OCI-LY7 (cell line): ENCODE measurements around the gene NACAD. TPM values are rescaled to one million over a fixed set of nuclear protein-coding genes. Genes with fewer than 3 reads are reported as not detected.

Experiments used
- BruUV-seq: library from RNA; stranded (reverse); fragments of 400-500 nt; replicated peaks from 2 replicates; lab custom pipeline; 2021; lab: Mats Ljungman, UMichigan
- CTCF ChIA-PET: fragments of 300-600 bp; sonication (Branson Sonifier 250); formaldehyde crosslinking; loops from one replicate; lab custom pipeline; 2022; ENCODE audit warnings: antibody characterized with exemption; ENCODE audit not compliant: unreplicated experiment; lab: Charles Lee
- POLR2A ChIA-PET: fragments of 300-600 bp; sonication (Branson Sonifier 250); formaldehyde crosslinking; loops from one replicate; lab custom pipeline; 2022; ENCODE audit warnings: antibody characterized with exemption; lab: Charles Lee
- DNase-seq: peaks from one replicate; pipeline ENCODE4 v3.0.0-alpha.2; 2015; ENCODE audit warnings: low spot score
- H2AFZ ChIP-seq: fragments of 200-600 bp; sonication (generic), shearing (Covaris generic); 2 replicates; pipeline ENCODE4 v1.6.1; 2014; ENCODE audit warnings: mild to moderate bottlenecking, antibody characterized with exemption, low read length, moderate library complexity
- H3K27ac ChIP-seq: fragments of 200-600 bp; sonication (generic); 2 replicates; pipeline ENCODE4 v1.5.1; 2014; ENCODE audit warnings: mixed run types, low read depth, mild to moderate bottlenecking, moderate library complexity, low read length, inconsistent platforms; ENCODE audit not compliant: poor library complexity, severe bottlenecking
- H3K36me3 ChIP-seq: fragments of 200-600 bp; sonication (generic); 2 replicates; pipeline ENCODE4 v1.6.1; 2014; ENCODE audit warnings: mild to moderate bottlenecking, antibody characterized with exemption, low read length, moderate library complexity, mixed read lengths; ENCODE audit not compliant: insufficient read depth
- H3K4me1 ChIP-seq: fragments of 200-600 bp; sonication (generic); 2 replicates; pipeline ENCODE4 v1.5.1; 2014; ENCODE audit warnings: mild to moderate bottlenecking, low read length; ENCODE audit not compliant: insufficient read depth, poor library complexity, severe bottlenecking
- H3K4me2 ChIP-seq: fragments of 200-600 bp; sonication (generic); 2 replicates; pipeline ENCODE4 v1.6.1; 2014; ENCODE audit warnings: mild to moderate bottlenecking, low read length
- H3K4me3 ChIP-seq: fragments of 200-600 bp; sonication (generic); 2 replicates; pipeline ENCODE4 v1.5.1; 2014; ENCODE audit warnings: mild to moderate bottlenecking, low read depth, low read length; ENCODE audit not compliant: poor library complexity, severe bottlenecking
- H3K79me2 ChIP-seq: fragments of 200-600 bp; sonication (generic); 2 replicates; pipeline ENCODE4 v1.6.1; 2016; ENCODE audit warnings: low read depth, mild to moderate bottlenecking, low read length, moderate library complexity, mixed read lengths; ENCODE audit not compliant: insufficient read depth
- H3K9me2 ChIP-seq: fragments of 200-600 bp; sonication (generic); 2 replicates; pipeline ENCODE4 v1.6.1; 2016; ENCODE audit warnings: mild to moderate bottlenecking, low read length, mixed read lengths; ENCODE audit not compliant: insufficient read depth
- H3K9me3 ChIP-seq: fragments of 200-600 bp; sonication (generic); 2 replicates; pipeline ENCODE4 v1.6.1; 2014; ENCODE audit warnings: mild to moderate bottlenecking, mixed run types, low read length, mixed read lengths
- H4K20me1 ChIP-seq: fragments of 200-600 bp; sonication (generic); 2 replicates; pipeline ENCODE4 v1.6.1; 2014; ENCODE audit warnings: mild to moderate bottlenecking, antibody characterized with exemption, low read length, moderate library complexity, mixed read lengths; ENCODE audit not compliant: insufficient read depth
- CTCF ChIP-seq: fragments of 200-600 bp; sonication (generic); conservative IDR thresholded peaks from 2 replicates; pipeline ENCODE4 v1.5.1; 2014; ENCODE audit warnings: mild to moderate bottlenecking, antibody characterized with exemption, low read length, moderate library complexity, mixed read lengths
- EZH2phosphoT487 ChIP-seq: fragments of 200-600 bp; sonication (generic); IDR thresholded peaks from 2 replicates; pipeline ENCODE4 v1.6.1; 2018; ENCODE audit warnings: low read depth, borderline replicate concordance, mild to moderate bottlenecking, mixed run types, antibody characterized with exemption, low read length, moderate library complexity, mixed read lengths
- intact Hi-C: fragments of 100-400 bp; cut with micrococcal nuclease; formaldehyde crosslinking; loops from one replicate; pipeline ENCODE4 v1.10.0; 2022; ENCODE audit not compliant: unreplicated experiment
- total RNA-seq, 2 experiments: library from RNA; depleted of rRNA in 1 of 2; stranded (reverse); fragments of >200 nt in 1 of 2; shearing (Covaris generic) in 1 of 2; gene quantifications; 2 replicates each; pipeline ENCODE4 v1.2.3, GENCODE V29; 2014 to 2022

Gene NACAD
- total RNA-seq, 2 experiments from 2014 or later, result not detected

GRCh38 chr7:45103958-45104843 is 15.4 kb upstream of the NACAD start:
- peaks cover 32% of the 10 kb centered on the region for H3K79me2 ChIP-seq
- DNase-seq, result no peak
- H3K36me3 ChIP-seq, result peaks cover 100% of the 10 kb centered on the region
- H3K4me3 ChIP-seq, result no peak overlapping the region
- H2AFZ ChIP-seq, result no peak overlapping the region
- CTCF ChIA-PET, result no interaction called here
- intact Hi-C loops, result no loop called here
- POLR2A ChIA-PET, result interaction anchor here (1.1 kb wide), 1 partner anchor 184 kb away, joined by 3 read pairs; no protein-coding TSS in a partner anchor
- no TSS peak for BruUV-seq
- no peaks in the 10 kb centered on the region for H3K9me2 ChIP-seq
- H3K4me1 ChIP-seq, result peaks cover 18% of the 10 kb centered on the region
- H3K4me2 ChIP-seq, result no peak overlapping the region
- no peaks in the 10 kb centered on the region for H3K9me3 ChIP-seq
- TF ChIP-seq EZH2phosphoT487 (no peak), CTCF (no peak)
- H4K20me1 ChIP-seq, result peaks cover 22% of the 10 kb centered on the region
- H3K27ac ChIP-seq, result no peak overlapping the region

GRCh38 chr7:45102785-45103712 is 14.3 kb upstream of the NACAD start:
- Histone ChIP-seq H3K36me3 (peaks cover 100% of the 10 kb centered on the region), H3K4me1 (peaks cover 7% of the 10 kb centered on the region), H3K9me2 (no peaks in the 10 kb centered on the region), H3K9me3 (no peaks in the 10 kb centered on the region), H4K20me1 (peaks cover 11% of the 10 kb centered on the region), H3K4me3 (no peak overlapping the region), H2AFZ (no peak overlapping the region), H3K4me2 (no peak overlapping the region), H3K27ac (no peak overlapping the region), H3K79me2 (peaks cover 20% of the 10 kb centered on the region)
- CTCF ChIA-PET, result no interaction called here
- POLR2A ChIA-PET, result interaction anchor here (1.1 kb wide), 1 partner anchor 183 kb away, joined by 3 read pairs; no protein-coding TSS in a partner anchor
- BruUV-seq, result no TSS peak
- intact Hi-C loops, result no loop called here
- TF ChIP-seq CTCF (no peak), EZH2phosphoT487 (no peak)
- DNase-seq, result no peak
